ENCODE measurements around the gene TNFSF12.

TNFSF12 gene

GRCh38 chr17:7508145-7508544 is 40.7 kb upstream of the TNFSF12 start:
- H3K4me3 ChIP-seq (ENCODE audit: low read depth, low read length): no peak overlapping the region
- no peak for DNase-seq (ENCODE audit: low read depth)
- no peak for TF ChIP-seq CTCF (conservative IDR thresholded peaks at IDR 0.05; ENCODE audit: low read depth, low read length)

- no peak overlapping the region for H3K4me3 ChIP-seq (ENCODE audit: low read depth, low read length)
Observed at GRCh38 chr17:7508846-7509245, 40.0 kb upstream of the TNFSF12 start.

GRCh38 chr17:7509937-7510336 is 38.9 kb upstream of the TNFSF12 start:
- no peak for DNase-seq (ENCODE audit: low read depth)
- no peak for TF ChIP-seq CTCF (conservative IDR thresholded peaks at IDR 0.05; ENCODE audit: low read depth, low read length)
- H3K4me3 ChIP-seq (ENCODE audit: low read depth, low read length): no peak overlapping the region

More at GRCh38 chr17:7508846-7509245, 40.0 kb upstream of the TNFSF12 start:
- no peak for DNase-seq (ENCODE audit: low read depth)
- TF ChIP-seq CTCF (conservative IDR thresholded peaks at IDR 0.05; ENCODE audit: low read depth, low read length): no peak

- no peak for TF ChIP-seq CTCF (conservative IDR thresholded peaks at IDR 0.05; ENCODE audit: low read depth, low read length)
- no peak for DNase-seq (ENCODE audit: low read depth)
- H3K4me3 ChIP-seq (ENCODE audit: low read depth, low read length): no peak overlapping the region
Observed at GRCh38 chr17:7511108-7511507, 37.8 kb upstream of the TNFSF12 start.

- H3K4me3 ChIP-seq (ENCODE audit: low read depth, low read length): no peak overlapping the region
- no peak for DNase-seq (ENCODE audit: low read depth)
- no peak for TF ChIP-seq CTCF (conservative IDR thresholded peaks at IDR 0.05; ENCODE audit: low read depth, low read length)
Observed at GRCh38 chr17:7512105-7512504, 36.8 kb upstream of the TNFSF12 start.

- TF ChIP-seq CTCF (conservative IDR thresholded peaks at IDR 0.05; ENCODE audit: low read depth, low read length): no peak
- H3K4me3 ChIP-seq (ENCODE audit: low read depth, low read length): no peak overlapping the region
- no peak for DNase-seq (ENCODE audit: low read depth)
Observed at GRCh38 chr17:7512824-7513540, 35.9 kb upstream of the TNFSF12 start.

- DNase-seq (ENCODE audit: low read depth): no peak
- no peak overlapping the region for H3K4me3 ChIP-seq (ENCODE audit: low read depth, low read length)
- no peak for TF ChIP-seq CTCF (conservative IDR thresholded peaks at IDR 0.05; ENCODE audit: low read depth, low read length)
Observed at GRCh38 chr17:7513850-7514419, 34.9 kb upstream of the TNFSF12 start.
